GM12892 (cell line): ENCODE measurements around the gene SHMT2.

Experiments
- POLR2A ChIP-seq: IDR thresholded peaks from 2 replicates; pipeline ENCODE4 v1.6.1; 2011; ENCODE audit warnings: low read depth, low read length, control low read depth
- POLR2AphosphoS5 ChIP-seq: IDR thresholded peaks from 2 replicates; pipeline ENCODE4 v1.6.1; 2011; ENCODE audit warnings: low read depth, low read length, control low read depth

GRCh38 chr12:57196439-57196838 is 33.1 kb upstream of the SHMT2 start:
- TF ChIP-seq POLR2A, result no peak
- no peak for TF ChIP-seq POLR2AphosphoS5
